Measurements from ENCODE around the gene ARG2.

Gene ARG2

GRCh38 chr14:67641902-67642749 is 22.4 kb downstream of the ARG2 start:
- no peak for DNase-seq

- DNase-seq: no peak
Observed at GRCh38 chr14:67643713-67644112, 24.0 kb downstream of the ARG2 start.

- DNase-seq: no peak
Observed at GRCh38 chr14:67644428-67644827, 24.7 kb downstream of the ARG2 start.

GRCh38 chr14:67645414-67645813 is 25.7 kb downstream of the ARG2 start:
- no peak for DNase-seq

GRCh38 chr14:67646131-67646530 is 26.4 kb downstream of the ARG2 start:
- no peak for DNase-seq

GRCh38 chr14:67650151-67650550 is 30.4 kb downstream of the ARG2 start:
- DNase-seq: no peak

- DNase-seq: no peak
Observed at GRCh38 chr14:67650694-67651093, 31.0 kb downstream of the ARG2 start.

GRCh38 chr14:67652189-67652588 is 32.5 kb downstream of the ARG2 start:
- no peak for DNase-seq

GRCh38 chr14:67653651-67654280 is 34.0 kb downstream of the ARG2 start:
- no peak for DNase-seq

- no peak for DNase-seq
Observed at GRCh38 chr14:67663633-67664032, 43.9 kb downstream of the ARG2 start.

GRCh38 chr14:67665868-67666267 is 46.1 kb downstream of the ARG2 start:
- DNase-seq: no peak

- DNase-seq: peak; percentile 68
Observed at GRCh38 chr14:67666750-67667449, 47.2 kb downstream of the ARG2 start.

GRCh38 chr14:67668559-67668958 is 48.8 kb downstream of the ARG2 start:
- DNase-seq: peak; percentile 49

- DNase-seq: no peak
Observed at GRCh38 chr14:67673451-67673850, 53.7 kb downstream of the ARG2 start.

- DNase-seq: peak; percentile 54
Observed at GRCh38 chr14:67674139-67674479, 54.4 kb downstream of the ARG2 start.

- DNase-seq: peak; percentile 80
Observed at GRCh38 chr14:67674480-67675218, 54.9 kb downstream of the ARG2 start, which contains the start of gene VTI1B. VTI1B (minus strand) TSS chr14:67674632; CDS start chr14:67674489, 143 bp downstream.

GRCh38 chr14:67675219-67675582 is 55.5 kb downstream of the ARG2 start:
- DNase-seq: no peak

- no peak for DNase-seq
Observed at GRCh38 chr14:67679006-67679405, 59.3 kb downstream of the ARG2 start.

GRCh38 chr14:67680121-67680602 is 60.4 kb downstream of the ARG2 start:
- DNase-seq: no peak

- peak; percentile 15 for DNase-seq
Observed at GRCh38 chr14:67680941-67681340, 61.2 kb downstream of the ARG2 start.

- DNase-seq: no peak
Observed at GRCh38 chr14:67683842-67684241, 64.1 kb downstream of the ARG2 start.

- no peak for DNase-seq
Observed at GRCh38 chr14:67690011-67690410, 70.3 kb downstream of the ARG2 start.

GRCh38 chr14:67694791-67695393 is 75.2 kb downstream of the ARG2 start:
- DNase-seq: peak; percentile 74

All from CD4-positive, alpha-beta T cell treated with Interleukin-10 for 1 hour (primary cell).